ENCODE data around the gene TMEM269. TPM values are rescaled to one million over a fixed set of nuclear protein-coding genes. Genes with fewer than 3 reads are reported as not detected.
A peak's percentile ranks its signal among the peaks of the same experiment; 100 is the strongest.

Gene TMEM269
- total RNA-seq, 4 donors from 2014 or later = not detected

GRCh38 chr1:42758641-42759040 is 26.1 kb upstream of the TMEM269 start:
- TF ChIP-seq CTCF (IDR thresholded peaks at IDR 0.05) = no peak
- TF ChIP-seq POLR2A (IDR thresholded peaks at IDR 0.05) = no peak
- H3K36me3 ChIP-seq = peaks cover 0 to 64% (median 0%) of the 10 kb centered on the region in 3 donors

GRCh38 chr1:42759114-42759513 is 25.7 kb upstream of the TMEM269 start:
- no peaks in the 10 kb centered on the region for H3K9me3 ChIP-seq
- H3K27me3 ChIP-seq = no peaks in the 10 kb centered on the region
- DNase-seq = no peak
- peaks cover 0 to 59% (median 0%) of the 10 kb centered on the region in 3 donors for H3K36me3 ChIP-seq
- TF ChIP-seq POLR2A (IDR thresholded peaks at IDR 0.05) = no peak
- no peak for TF ChIP-seq CTCF (IDR thresholded peaks at IDR 0.05)
- H3K4me1 ChIP-seq = no peaks in the 10 kb centered on the region
- H3K27ac ChIP-seq = no peak overlapping the region
- H3K4me3 ChIP-seq = no peak overlapping the region

More at GRCh38 chr1:42758641-42759040, 26.1 kb upstream of the TMEM269 start:
- Histone ChIP-seq H3K27ac (no peak overlapping the region), H3K4me1 (peaks cover 0 to 1% (median 0%) of the 10 kb centered on the region in 4 donors), H3K27me3 (no peaks in the 10 kb centered on the region), H3K9me3 (no peaks in the 10 kb centered on the region), H3K4me3 (no peak overlapping the region)
- DNase-seq = no peak

GRCh38 chr1:42761567-42761966 is 23.2 kb upstream of the TMEM269 start:
- no peak for DNase-seq
- Histone ChIP-seq H3K4me3 (no peak overlapping the region), H3K27ac (no peak overlapping the region), H3K27me3 (no peaks in the 10 kb centered on the region), H3K4me1 (peaks cover 0 to 16% (median 3%) of the 10 kb centered on the region in 4 donors), H3K9me3 (no peaks in the 10 kb centered on the region), H3K36me3 (peaks cover 0 to 38% (median 0%) of the 10 kb centered on the region in 3 donors)
- TF ChIP-seq POLR2A (IDR thresholded peaks at IDR 0.05) = no peak
- no peak for TF ChIP-seq CTCF (IDR thresholded peaks at IDR 0.05)

GRCh38 chr1:42762269-42762668 is 22.5 kb upstream of the TMEM269 start:
- no peak overlapping the region for H3K27ac ChIP-seq
- H3K36me3 ChIP-seq = peaks cover 0 to 38% (median 0%) of the 10 kb centered on the region in 3 donors
- H3K4me3 ChIP-seq = no peak overlapping the region
- TF ChIP-seq POLR2A (IDR thresholded peaks at IDR 0.05) = no peak
- TF ChIP-seq CTCF (IDR thresholded peaks at IDR 0.05) = no peak
- no peaks in the 10 kb centered on the region for H3K9me3 ChIP-seq
- no peak for DNase-seq
- peaks cover 0 to 16% (median 3%) of the 10 kb centered on the region in 4 donors for H3K4me1 ChIP-seq
- no peaks in the 10 kb centered on the region for H3K27me3 ChIP-seq

GRCh38 chr1:42765269-42765668 is 19.5 kb upstream of the TMEM269 start:
- DNase-seq = no peak
- H3K4me3 ChIP-seq = peak overlapping the region in 3 of 4 donors; percentile 72 to 99 (median 91)
- TF ChIP-seq CTCF (IDR thresholded peaks at IDR 0.05) (no peak), POLR2A (IDR thresholded peaks at IDR 0.05) (no peak)
- no peaks in the 10 kb centered on the region for H3K27me3 ChIP-seq
- no peaks in the 10 kb centered on the region for H3K9me3 ChIP-seq
- peaks cover 0 to 11% (median 0%) of the 10 kb centered on the region in 3 donors for H3K36me3 ChIP-seq
- H3K4me1 ChIP-seq = peaks cover 0 to 33% (median 3%) of the 10 kb centered on the region in 4 donors
- peak overlapping the region in 2 of 4 donors; percentile 84 to 92 for H3K27ac ChIP-seq

All from Peyer's patch (tissue), 4 donors.